HT1080 (cell line): ENCODE data around the gene GRIK5. TPM values are rescaled to one million over a fixed set of nuclear protein-coding genes. Genes with fewer than 3 reads are reported as not detected.
A peak's percentile ranks its signal among the peaks of the same experiment; 100 is the strongest.

Experiments used
- DNase-seq: peaks from one replicate; pipeline ENCODE4 v3.0.0-alpha.2; 2015; ENCODE audit warnings: low read depth
- total RNA-seq: library from RNA; depleted of rRNA; stranded (reverse); fragments of >200 nt; shearing (Covaris generic); gene quantifications from 2 replicates; pipeline ENCODE4 v1.2.3, GENCODE V29; 2014

The GRIK5 gene
- total RNA-seq, 1 experiment from 2014 or later: not detected

- no peak for DNase-seq
Measured at GRCh38 chr19:42076380-42076944, 6.5 kb upstream of the GRIK5 start.

- DNase-seq: peak; percentile 99
Measured at GRCh38 chr19:42075616-42076379, 5.8 kb upstream of the GRIK5 start, which contains the start of gene ZNF574. ZNF574 (plus strand) TSS chr19:42076166; CDS start chr19:42078607, 2,441 bp downstream.

- no peak for DNase-seq
Measured at GRCh38 chr19:42075364-42075615, 5.3 kb upstream of the GRIK5 start.

GRCh38 chr19:42074513-42075363 lies 4.7 kb upstream of the GRIK5 start:
- no peak for DNase-seq

GRCh38 chr19:42071247-42071646 lies 1.2 kb upstream of the GRIK5 start:
- DNase-seq: no peak

GRCh38 chr19:42068756-42069571 lies 1.0 kb downstream of the GRIK5 start:
- DNase-seq: no peak

- DNase-seq: no peak
Measured at GRCh38 chr19:42068361-42068755, 1.6 kb downstream of the GRIK5 start.

GRCh38 chr19:42067315-42067888 lies 2.6 kb downstream of the GRIK5 start:
- DNase-seq: no peak

- peak; percentile 55 for DNase-seq
Measured at GRCh38 chr19:42066075-42066754, 3.8 kb downstream of the GRIK5 start.

- no peak for DNase-seq
Measured at GRCh38 chr19:42065511-42065910, 4.5 kb downstream of the GRIK5 start.

GRCh38 chr19:42065051-42065450 lies 5.0 kb downstream of the GRIK5 start:
- no peak for DNase-seq

GRCh38 chr19:42064432-42064831 lies 5.6 kb downstream of the GRIK5 start:
- no peak for DNase-seq

- DNase-seq: no peak
Measured at GRCh38 chr19:42062381-42062780, 7.6 kb downstream of the GRIK5 start.

- no peak for DNase-seq
Measured at GRCh38 chr19:42060117-42060516, 9.9 kb downstream of the GRIK5 start.

GRCh38 chr19:42059196-42059595 lies 10.8 kb downstream of the GRIK5 start:
- no peak for DNase-seq

- no peak for DNase-seq
Measured at GRCh38 chr19:42057846-42058245, 12.2 kb downstream of the GRIK5 start.

- no peak for DNase-seq
Measured at GRCh38 chr19:42054205-42054604, 15.8 kb downstream of the GRIK5 start.

- no peak for DNase-seq
Measured at GRCh38 chr19:42053037-42053935, 16.7 kb downstream of the GRIK5 start.

GRCh38 chr19:42052241-42052863 lies 17.7 kb downstream of the GRIK5 start:
- DNase-seq: no peak
